ENCODE measurements around the gene LOXL1. TPM values are rescaled to one million over a fixed set of nuclear protein-coding genes. Genes with fewer than 3 reads are reported as not detected.

LOXL1 gene
- total and polyA plus RNA-seq, 9 of the 15 experiments (the other 6 are each of a cell fraction or from before 2014, with no cell fraction given): 0.14 TPM; not detected in 8

DNA sequence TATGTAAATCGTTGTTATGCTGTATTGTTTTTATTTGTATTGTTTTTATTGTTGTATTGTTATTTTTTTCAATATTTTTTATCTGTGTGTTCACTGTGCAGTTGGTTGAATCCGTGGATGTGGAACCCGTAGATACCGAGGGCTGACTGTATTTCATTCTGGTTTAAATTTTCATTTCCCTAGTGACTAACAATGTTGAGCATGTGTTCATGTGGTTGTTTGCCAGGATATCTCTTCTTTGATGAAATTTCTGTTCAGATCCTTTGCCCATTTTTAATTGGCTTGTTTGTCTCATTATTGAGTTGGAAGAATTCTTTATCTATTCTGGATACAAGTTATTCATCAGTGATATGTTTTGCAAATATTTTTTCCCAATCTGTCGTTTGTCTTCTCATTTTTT is 36.2 kb downstream of the LOXL1 start (continued):
- TF ChIP-seq, protein P1, sequence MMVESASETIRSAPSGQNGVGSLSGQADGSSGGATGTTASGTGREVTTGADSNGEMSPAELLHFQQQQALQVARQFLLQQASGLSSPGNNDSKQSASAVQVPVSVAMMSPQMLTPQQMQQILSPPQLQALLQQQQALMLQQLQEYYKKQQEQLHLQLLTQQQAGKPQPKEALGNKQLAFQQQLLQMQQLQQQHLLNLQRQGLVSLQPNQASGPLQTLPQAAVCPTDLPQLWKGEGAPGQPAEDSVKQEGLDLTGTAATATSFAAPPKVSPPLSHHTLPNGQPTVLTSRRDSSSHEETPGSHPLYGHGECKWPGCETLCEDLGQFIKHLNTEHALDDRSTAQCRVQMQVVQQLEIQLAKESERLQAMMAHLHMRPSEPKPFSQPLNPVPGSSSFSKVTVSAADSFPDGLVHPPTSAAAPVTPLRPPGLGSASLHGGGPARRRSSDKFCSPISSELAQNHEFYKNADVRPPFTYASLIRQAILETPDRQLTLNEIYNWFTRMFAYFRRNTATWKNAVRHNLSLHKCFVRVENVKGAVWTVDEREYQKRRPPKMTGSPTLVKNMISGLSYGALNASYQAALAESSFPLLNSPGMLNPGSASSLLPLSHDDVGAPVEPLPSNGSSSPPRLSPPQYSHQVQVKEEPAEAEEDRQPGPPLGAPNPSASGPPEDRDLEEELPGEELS (CRISPR knock-in tag; IDR thresholded peaks at IDR 0.05; ENCODE audit: borderline replicate concordance): no peak
- TF ChIP-seq ESRRA (IDR thresholded peaks at IDR 0.05; ENCODE audit: borderline replicate concordance, low read depth): no peak
- TF ChIP-seq FOXP1 (CRISPR knock-in tag; IDR thresholded peaks at IDR 0.05): no peak
- no peak for TF ChIP-seq ZBTB5 (IDR thresholded peaks at IDR 0.05)

DNA sequence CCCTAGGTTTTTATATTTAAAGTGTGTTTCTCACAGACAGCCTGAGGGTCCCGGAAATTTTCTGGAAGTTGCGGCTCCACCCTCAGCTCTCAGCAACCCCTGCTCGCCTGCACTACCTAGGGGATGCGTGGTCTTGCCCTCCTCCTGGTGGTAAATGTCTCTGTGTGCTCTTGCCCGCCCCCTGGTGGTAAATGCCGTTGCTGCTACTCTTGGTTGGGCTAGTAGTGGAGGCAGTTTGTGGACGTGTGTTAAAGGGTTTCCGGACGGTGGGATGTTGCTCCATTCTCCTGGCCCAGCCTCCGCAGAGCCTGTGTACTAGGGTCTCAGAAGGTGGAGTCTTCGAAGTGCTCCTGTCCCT is 38.5 kb downstream of the LOXL1 start:
- Histone ChIP-seq H2AFZ (ENCODE audit: low read depth, low read length) (peak overlapping the region; percentile 67), H3K4me3 (no peak overlapping the region), H3K27me3 (ENCODE audit: control insufficient read depth in 2 of 2, insufficient read depth in 2 of 2, low read length in 2 of 2) (peaks cover 6 to 19% of the 10 kb centered on the region in 2 experiments; a peak in 4 of 5 replicates), H3K4me1 (replicated peaks in 1 of 2; ENCODE audit: control insufficient read depth in 2 of 2, insufficient read depth in 2 of 2, low read length in 2 of 2) (peaks cover 0 to 5% of the 10 kb centered on the region in 2 experiments; a peak in 2 of 5 replicates), H3K9ac (ENCODE audit: insufficient read depth in 1 of 2, low read depth in 2 of 2, low read length in 2 of 2) (no peak overlapping the region; a peak in 1 of 4 replicates), H3K9me1 (ENCODE audit: control insufficient read depth, insufficient read depth, low read length) (no peaks in the 10 kb centered on the region), H3K79me2 (ENCODE audit: control insufficient read depth, insufficient read depth, low read length) (no peaks in the 10 kb centered on the region), H3K27ac (ENCODE audit: extremely low read depth, low read depth, low read length) (no peak overlapping the region), H3K4me2 (ENCODE audit: insufficient read depth, low read length) (peak overlapping the region; percentile 40; the same call in 1 of the 2 replicates), H3K9me3 (replicated peaks; ENCODE audit: control insufficient read depth, insufficient read depth, low read depth, low read length) (no peaks in the 10 kb centered on the region), H3K36me3 (ENCODE audit: control insufficient read depth, insufficient read depth, low read length) (no peaks in the 10 kb centered on the region), H4K20me1 (replicated peaks; ENCODE audit: control insufficient read depth, insufficient read depth, low read length) (no peaks in the 10 kb centered on the region; the same call in 1 of the 2 replicates)
- POLR2A ChIA-PET: interaction anchor here (0.9 kb wide), 1 partner anchor 21 kb away, joined by 3 read pairs; no protein-coding TSS in a partner anchor
- no TSS peak for BruUV-seq (replicated peaks)
- peak; percentile 96 for FAIRE-seq
- WGBS (ENCODE audit: insufficient coverage, low coverage, missing lambda C conversion rate): 1% methylated on average over 11 of the region's 11 CpGs
- in situ Hi-C loops (cut with MboI) (loop anchor here (25.0 kb wide), 1 partner anchor 1323 kb away; the partner anchor contains the start of gene GOLGA6D), intact Hi-C loops (cut with micrococcal nuclease) (loop anchor here (1.0 kb wide), 2 partner anchors 13 to 67 kb away; no protein-coding TSS in a partner anchor)
- peak; percentile 79 to 84 (median 81) for DNase-seq (ENCODE audit: extremely low read depth in 1 of 4, low spot score in 3 of 4)
- ATAC-seq: peak; percentile 99
- CTCF ChIA-PET (ENCODE audit: low intra/inter-chr PET ratio): interaction anchor here (0.6 to 2.4 kb wide), 4 partner anchors 8 to 91 kb away, joined by 4 to 17 read pairs (median 6); no protein-coding TSS in a partner anchor
- TF ChIP-seq, protein P2, sequence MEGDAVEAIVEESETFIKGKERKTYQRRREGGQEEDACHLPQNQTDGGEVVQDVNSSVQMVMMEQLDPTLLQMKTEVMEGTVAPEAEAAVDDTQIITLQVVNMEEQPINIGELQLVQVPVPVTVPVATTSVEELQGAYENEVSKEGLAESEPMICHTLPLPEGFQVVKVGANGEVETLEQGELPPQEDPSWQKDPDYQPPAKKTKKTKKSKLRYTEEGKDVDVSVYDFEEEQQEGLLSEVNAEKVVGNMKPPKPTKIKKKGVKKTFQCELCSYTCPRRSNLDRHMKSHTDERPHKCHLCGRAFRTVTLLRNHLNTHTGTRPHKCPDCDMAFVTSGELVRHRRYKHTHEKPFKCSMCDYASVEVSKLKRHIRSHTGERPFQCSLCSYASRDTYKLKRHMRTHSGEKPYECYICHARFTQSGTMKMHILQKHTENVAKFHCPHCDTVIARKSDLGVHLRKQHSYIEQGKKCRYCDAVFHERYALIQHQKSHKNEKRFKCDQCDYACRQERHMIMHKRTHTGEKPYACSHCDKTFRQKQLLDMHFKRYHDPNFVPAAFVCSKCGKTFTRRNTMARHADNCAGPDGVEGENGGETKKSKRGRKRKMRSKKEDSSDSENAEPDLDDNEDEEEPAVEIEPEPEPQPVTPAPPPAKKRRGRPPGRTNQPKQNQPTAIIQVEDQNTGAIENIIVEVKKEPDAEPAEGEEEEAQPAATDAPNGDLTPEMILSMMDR (IDR thresholded peaks at IDR 0.05 in 2 of 3, conservative IDR thresholded peaks at IDR 0.05 in 1 of 3; ENCODE audit: insufficient read depth in 2 of 3, low read depth in 1 of 3, low read length in 3 of 3): peak; percentile 95 to 99 (median 96)
- TF ChIP-seq TFAP4 (CRISPR knock-in tag; IDR thresholded peaks at IDR 0.05; ENCODE audit: borderline replicate concordance): no peak
- TF ChIP-seq SMC3 (conservative IDR thresholded peaks at IDR 0.05; ENCODE audit: insufficient read depth, low read depth, low read length): peak; percentile 79
- peak in 1 of 3 experiments; percentile 18 for TF ChIP-seq YY1 (IDR thresholded peaks at IDR 0.05; ENCODE audit: borderline replicate concordance in 1 of 3, control insufficient read depth in 1 of 3, extremely low read depth in 1 of 3, insufficient read depth in 3 of 3, insufficient read length in 1 of 3, insufficient replicate concordance in 2 of 3, low read depth in 1 of 3, low read length in 2 of 3)
- 0 out of 2 replicates have a peak, but pooled peaks have one; percentile 22 for TF ChIP-seq ZNF707 (CRISPR knock-in tag; conservative IDR thresholded peaks at IDR 0.05)
- no peak for TF ChIP-seq SIX5 (IDR thresholded peaks at IDR 0.05; ENCODE audit: borderline replicate concordance in 1 of 2, insufficient read depth in 1 of 2, low read depth in 1 of 2, low read length in 2 of 2)

All from K562 (cell line).